CD4-positive, alpha-beta memory T cell (primary cell): ENCODE data around the gene SSBP4. TPM values are rescaled to one million over a fixed set of nuclear protein-coding genes. Genes with fewer than 3 reads are reported as not detected.

Experiments used
- CTCF ChIA-PET: fragments of 350-600 bp; sonication (Branson Sonifier 250); formaldehyde crosslinking; loops from one replicate; lab custom pipeline; 2021; ENCODE audit warnings: inconsistent platforms; ENCODE audit not compliant: partially characterized antibody; lab: Charles Lee
- POLR2A ChIA-PET: fragments of 350-600 bp; sonication (Branson Sonifier 250); formaldehyde crosslinking; loops from one replicate; lab custom pipeline; 2021; ENCODE audit not compliant: partially characterized antibody; lab: Charles Lee
- DNase-seq, 5 donors: peaks; one replicate each; pipeline versions ENCODE4 v3.0.0 to v3.0.0-alpha.2; 2020 to 2022; ENCODE audit warnings: mixed read lengths in 1 of 5
- H3K27ac ChIP-seq: one replicate; pipeline ENCODE4 v1.7.0; 2013; ENCODE audit warnings: low read depth, low read length
- H3K27me3 ChIP-seq: 2 replicates; pipeline ENCODE4 v1.7.0; 2013; ENCODE audit warnings: mild to moderate bottlenecking, low read length, moderate library complexity; ENCODE audit not compliant: insufficient read depth
- H3K36me3 ChIP-seq: 2 replicates; pipeline ENCODE4 v1.7.0; 2013; ENCODE audit warnings: mild to moderate bottlenecking, low read length, moderate library complexity; ENCODE audit not compliant: insufficient read depth
- H3K4me1 ChIP-seq: 2 replicates; pipeline ENCODE4 v1.7.0; 2013; ENCODE audit warnings: mild to moderate bottlenecking, low read length, moderate library complexity; ENCODE audit not compliant: insufficient read depth
- H3K4me3 ChIP-seq, 2 donors: one replicate each; pipeline ENCODE4 v1.7.0; 2013; ENCODE audit warnings: low read length in 2 of 2, mild to moderate bottlenecking in 1 of 2
- H3K9me3 ChIP-seq, 2 donors: one replicate each; pipeline ENCODE4 v1.7.0; 2013; ENCODE audit warnings: low read length in 2 of 2, control low read depth in 1 of 2; ENCODE audit not compliant: control insufficient read depth in 1 of 2
- H3K27ac Mint-ChIP-seq, 7 donors: one replicate each; pipeline ENCODE4 v1.8.0; 2020 to 2021; ENCODE audit warnings: mixed read lengths in 7 of 7, mild to moderate bottlenecking in 6 of 7, inconsistent platforms in 3 of 7, moderate library complexity in 3 of 7
- H3K27me3 Mint-ChIP-seq, 2 donors: one replicate each; pipeline ENCODE4 v1.8.0; 2020 to 2021; ENCODE audit warnings: mixed read lengths in 2 of 2
- H3K36me3 Mint-ChIP-seq, 2 donors: one replicate each; pipeline ENCODE4 v1.8.0; 2020 to 2021; ENCODE audit warnings: mixed read lengths in 2 of 2, inconsistent platforms in 1 of 2, mild to moderate bottlenecking in 1 of 2
- H3K4me1 Mint-ChIP-seq, 4 donors: one replicate each; pipeline ENCODE4 v1.8.0; 2020 to 2021; ENCODE audit warnings: mixed read lengths in 4 of 4, mild to moderate bottlenecking in 1 of 4
- H3K4me3 Mint-ChIP-seq, 8 donors: one replicate each; pipeline ENCODE4 v1.8.0; 2020 to 2021; ENCODE audit warnings: mixed read lengths in 8 of 8, mild to moderate bottlenecking in 7 of 8, moderate library complexity in 6 of 8, inconsistent platforms in 3 of 8
- H3K9me3 Mint-ChIP-seq, 8 donors: one replicate each; pipeline ENCODE4 v1.8.0; 2020 to 2021; ENCODE audit warnings: mixed read lengths in 8 of 8, mild to moderate bottlenecking in 5 of 8, inconsistent platforms in 3 of 8, moderate library complexity in 1 of 8
- intact Hi-C: fragments of 100-400 bp; cut with micrococcal nuclease; formaldehyde crosslinking; loops from one replicate; pipeline ENCODE4 v1.15.1; 2023
- polyA plus RNA-seq, 2 donors: library from polyadenylated mRNA; unstranded; fragments of 300-500 nt; fragmentation: Illumina TruSeq; gene quantifications; one replicate each; pipeline ENCODE4 v1.2.3, GENCODE V29; 2021
- total RNA-seq, 2 experiments: library from RNA; stranded (reverse); gene quantifications; one replicate each; pipeline ENCODE4 v1.2.3, GENCODE V29; 2021

SSBP4 gene
- total and polyA plus RNA-seq, 4 experiments from 2014 or later = 71.3 to 108 (median 77.4) TPM

- CTCF ChIA-PET = interaction anchor here (1.2 to 5.3 kb wide), 5 partner anchors 11 to 45 kb away, joined by 3 to 46 read pairs (median 6); partner anchors contain the start of gene ELL
- H3K4me3 ChIP-seq = no peak overlapping the region
- POLR2A ChIA-PET = interaction anchor here (0.6 to 4.9 kb wide), 14 partner anchors 10 to 357 kb away, joined by 3 to 42 read pairs (median 3); partner anchors contain the start of genes ELL, REX1BD and UPF1
- H3K36me3 ChIP-seq = peaks cover 6% of the 10 kb centered on the region
- Mint-ChIP-seq H3K4me1 (peaks cover 48 to 90% (median 74%) of the 10 kb centered on the region in 4 donors), H3K27me3 (no peaks in the 10 kb centered on the region), H3K27ac (peak overlapping the region; percentile 94 to 99 (median 96)), H3K4me3 (peak overlapping the region; percentile 10 to 88 (median 77)), H3K36me3 (peaks cover 4 to 22% of the 10 kb centered on the region in 2 donors), H3K9me3 (no peaks in the 10 kb centered on the region)
- peak overlapping the region; percentile 68 for H3K27ac ChIP-seq
- H3K4me1 ChIP-seq = peaks cover 82% of the 10 kb centered on the region
- no peaks in the 10 kb centered on the region for H3K27me3 ChIP-seq
- intact Hi-C loops = loop anchor here (1.0 to 5.0 kb wide), 4 partner anchors 11 to 112 kb away; partner anchors contain the start of genes ELL, REX1BD and UBA52
- no peaks in the 10 kb centered on the region for H3K9me3 ChIP-seq
- DNase-seq = peak; percentile 71 to 82 (median 78)
Measured at GRCh38 chr19:18475004-18475453, 55.8 kb downstream of the SSBP4 start.

- H3K4me3 ChIP-seq = peak overlapping the region in 1 of 2 donors; percentile 29
- H3K27ac Mint-ChIP-seq = peak overlapping the region; percentile 94 to 99 (median 96)
- ChIA-PET CTCF (interaction anchor here (0.8 to 5.3 kb wide), 5 partner anchors 11 to 44 kb away, joined by 3 to 46 read pairs (median 6); partner anchors contain the start of gene ELL), POLR2A (interaction anchor here (0.6 to 4.9 kb wide), 10 partner anchors 9 to 114 kb away, joined by 3 to 42 read pairs (median 5); partner anchors contain the start of gene ELL)
- H3K4me3 Mint-ChIP-seq = peak overlapping the region; percentile 60 to 88 (median 77)
- peaks cover 51 to 90% (median 73%) of the 10 kb centered on the region in 4 donors for H3K4me1 Mint-ChIP-seq
- peaks cover under 1% of the 10 kb centered on the region for H3K36me3 ChIP-seq
- no peaks in the 10 kb centered on the region for H3K27me3 Mint-ChIP-seq
- H3K27ac ChIP-seq = peak overlapping the region; percentile 68
- H3K36me3 Mint-ChIP-seq = peaks cover 4 to 19% of the 10 kb centered on the region in 2 donors
- DNase-seq = no peak
- peaks cover 82% of the 10 kb centered on the region for H3K4me1 ChIP-seq
- H3K9me3 Mint-ChIP-seq = no peaks in the 10 kb centered on the region
- H3K9me3 ChIP-seq = no peaks in the 10 kb centered on the region
- intact Hi-C loops = loop anchor here (1.0 to 5.0 kb wide), 4 partner anchors 10 to 111 kb away; partner anchors contain the start of genes ELL, REX1BD and UBA52
- no peaks in the 10 kb centered on the region for H3K27me3 ChIP-seq
Measured at GRCh38 chr19:18475762-18476331, 56.6 kb downstream of the SSBP4 start.

- H3K9me3 ChIP-seq = no peaks in the 10 kb centered on the region
- DNase-seq = no peak
- intact Hi-C loops = loop anchor here (5.0 kb wide), 2 partner anchors 96 to 111 kb away; partner anchors contain the start of genes REX1BD and UBA52
- POLR2A ChIA-PET = interaction anchor here (1.5 to 4.9 kb wide), 4 partner anchors 20 to 113 kb away, joined by 6 to 42 read pairs (median 24); partner anchors contain the start of gene ELL
- peaks cover 56 to 96% (median 76%) of the 10 kb centered on the region in 4 donors for H3K4me1 Mint-ChIP-seq
- peak overlapping the region in 7 of 8 donors; percentile 27 to 80 (median 67) for H3K4me3 Mint-ChIP-seq
- peaks cover 4 to 18% of the 10 kb centered on the region in 2 donors for H3K36me3 Mint-ChIP-seq
- H3K4me1 ChIP-seq = peaks cover 89% of the 10 kb centered on the region
- H3K27ac ChIP-seq = peak overlapping the region; percentile 63
- no peaks in the 10 kb centered on the region for H3K27me3 Mint-ChIP-seq
- H3K27me3 ChIP-seq = no peaks in the 10 kb centered on the region
- H3K27ac Mint-ChIP-seq = peak overlapping the region; percentile 84 to 95 (median 91)
- no peaks in the 10 kb centered on the region for H3K9me3 Mint-ChIP-seq
- CTCF ChIA-PET = interaction anchor here (0.8 to 5.3 kb wide), 3 partner anchors 17 to 43 kb away, joined by 4 to 46 read pairs (median 4); partner anchors contain the start of gene ELL
- H3K36me3 ChIP-seq = no peaks in the 10 kb centered on the region
- no peak overlapping the region for H3K4me3 ChIP-seq
Measured at GRCh38 chr19:18476507-18477041, 57.4 kb downstream of the SSBP4 start.

- no peak for DNase-seq
- peaks cover 4 to 12% of the 10 kb centered on the region in 2 donors for H3K36me3 Mint-ChIP-seq
- H3K27ac Mint-ChIP-seq = peak overlapping the region; percentile 84 to 95 (median 91)
- H3K9me3 Mint-ChIP-seq = no peaks in the 10 kb centered on the region
- H3K4me3 Mint-ChIP-seq = peak overlapping the region in 7 of 8 donors; percentile 21 to 80 (median 67)
- H3K9me3 ChIP-seq = no peaks in the 10 kb centered on the region
- H3K4me1 ChIP-seq = peaks cover 90% of the 10 kb centered on the region
- peak overlapping the region; percentile 63 for H3K27ac ChIP-seq
- H3K36me3 ChIP-seq = no peaks in the 10 kb centered on the region
- H3K4me3 ChIP-seq = no peak overlapping the region
- ChIA-PET POLR2A (interaction anchor here (1.4 to 4.9 kb wide), 6 partner anchors 19 to 112 kb away, joined by 6 to 42 read pairs (median 14); partner anchors contain the start of gene ELL), CTCF (interaction anchor here (1.1 to 5.3 kb wide), 2 partner anchors 17 to 43 kb away, joined by 4 to 46 read pairs; partner anchors contain the start of gene ELL)
- no peaks in the 10 kb centered on the region for H3K27me3 Mint-ChIP-seq
- intact Hi-C loops = loop anchor here (5.0 kb wide), 2 partner anchors 95 to 110 kb away; partner anchors contain the start of genes REX1BD and UBA52
- H3K4me1 Mint-ChIP-seq = peaks cover 57 to 93% (median 76%) of the 10 kb centered on the region in 4 donors
- H3K27me3 ChIP-seq = no peaks in the 10 kb centered on the region
Measured at GRCh38 chr19:18477042-18477779, 58.0 kb downstream of the SSBP4 start.

GRCh38 chr19:18477974-18478373 is 58.8 kb downstream of the SSBP4 start:
- ChIA-PET CTCF (interaction anchor here (1.0 to 1.4 kb wide), 3 partner anchors 16 to 111 kb away, joined by 3 to 4 read pairs (median 4); partner anchors contain the start of gene REX1BD), POLR2A (interaction anchor here (0.7 to 1.8 kb wide), 6 partner anchors 8 to 111 kb away, joined by 3 to 9 read pairs (median 6); partner anchors contain the start of genes ELL, KXD1 and REX1BD)
- Histone ChIP-seq H3K36me3 (no peaks in the 10 kb centered on the region), H3K27me3 (no peaks in the 10 kb centered on the region), H3K27ac (peak overlapping the region; percentile 63), H3K4me1 (peaks cover 92% of the 10 kb centered on the region), H3K4me3 (no peak overlapping the region), H3K9me3 (no peaks in the 10 kb centered on the region)
- peaks cover 54 to 96% (median 78%) of the 10 kb centered on the region in 4 donors for H3K4me1 Mint-ChIP-seq
- peaks cover 4 to 12% of the 10 kb centered on the region in 2 donors for H3K36me3 Mint-ChIP-seq
- DNase-seq = no peak
- H3K27ac Mint-ChIP-seq = peak overlapping the region; percentile 89 to 95 (median 93)
- H3K27me3 Mint-ChIP-seq = no peaks in the 10 kb centered on the region
- no peaks in the 10 kb centered on the region for H3K9me3 Mint-ChIP-seq
- intact Hi-C loops = loop anchor here (5.0 kb wide), 2 partner anchors 94 to 109 kb away; partner anchors contain the start of genes REX1BD and UBA52
- H3K4me3 Mint-ChIP-seq = peak overlapping the region in 6 of 8 donors; percentile 59 to 80 (median 68)
